HG03575 (cell line): ENCODE results near the gene ETS2.

ENCODE experiments used
- ATAC-seq: cut with Tn5 transposase; IDR thresholded peaks from one replicate; pipeline ENCODE4 v1.9.1; 2021; ENCODE audit not compliant: unreplicated experiment, insufficient number of reproducible peaks, low FRiP score; ENCODE audit errors: extremely low read depth

ETS2 gene

DNA sequence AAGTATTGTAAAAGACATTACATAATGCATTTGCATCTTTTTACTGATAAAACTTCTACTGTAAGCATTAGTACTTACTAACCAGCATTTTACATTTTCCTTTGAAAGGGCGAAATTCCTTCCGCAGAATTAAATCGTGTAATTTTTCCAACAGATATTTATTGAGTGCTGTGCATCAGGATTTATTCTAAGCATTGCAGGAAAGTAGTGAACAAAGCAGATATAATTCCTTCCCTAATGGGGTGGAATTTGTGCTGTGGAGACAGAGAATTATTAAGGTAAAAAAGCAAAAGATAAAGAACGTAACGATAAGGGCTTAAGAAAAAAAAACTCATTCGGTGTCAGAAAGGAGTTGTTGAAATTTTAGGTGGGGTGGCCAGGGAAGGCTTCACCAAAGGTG, 7.6 kb upstream of the ETS2 start:
- no peak for ATAC-seq

DNA sequence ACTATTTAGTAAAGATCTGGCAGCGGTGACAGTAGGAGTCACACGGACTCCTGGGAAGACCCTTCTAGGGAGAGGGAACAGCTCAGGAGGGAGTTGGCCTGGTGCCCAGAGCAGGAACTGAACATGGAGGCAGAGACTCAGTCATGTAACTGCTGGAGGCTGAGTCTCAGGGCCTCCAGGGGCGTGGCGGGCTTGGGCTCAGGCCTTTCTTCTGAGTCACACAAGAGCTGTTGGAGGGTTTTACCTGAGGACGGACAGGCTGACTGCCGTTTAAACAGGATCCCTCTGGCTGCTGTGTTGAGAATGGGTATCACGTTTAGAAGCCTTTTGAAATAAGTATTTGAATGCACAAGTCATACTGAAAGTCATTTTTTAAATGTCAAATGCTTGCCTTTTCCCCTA, 7.2 kb upstream of the ETS2 start:
- no peak for ATAC-seq

DNA sequence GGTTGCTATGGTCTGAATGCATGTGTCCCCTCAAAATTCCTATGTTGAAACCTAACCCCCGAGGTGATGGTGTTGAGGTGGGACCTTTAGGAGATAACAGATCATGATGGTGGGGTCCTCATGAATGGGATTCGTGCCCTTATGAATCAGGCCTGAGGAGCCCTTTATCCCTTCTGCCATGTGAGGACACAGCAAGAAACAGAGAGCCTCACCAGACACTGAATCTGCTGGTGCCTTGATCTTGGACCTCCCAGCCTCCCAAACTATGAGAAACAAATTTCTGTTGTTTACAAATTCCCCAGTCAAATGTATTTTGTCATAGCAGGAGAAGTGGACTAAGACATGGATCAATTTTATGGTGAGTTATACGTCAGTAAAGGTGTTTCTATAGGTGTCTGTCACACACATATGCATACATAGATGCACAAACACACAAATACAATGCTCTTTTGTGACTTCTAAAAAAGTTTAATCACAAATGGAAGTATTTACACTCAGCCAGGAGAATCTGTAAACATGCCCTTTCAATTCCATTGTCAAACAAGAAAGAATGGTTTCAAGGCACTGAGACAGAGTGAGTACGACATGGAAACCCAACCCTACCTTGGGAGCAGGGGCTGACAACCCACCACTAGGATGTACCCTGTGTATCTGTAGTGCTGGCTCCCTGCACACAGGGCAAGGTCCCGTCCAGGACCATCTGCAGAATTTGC, 5.5 kb upstream of the ETS2 start:
- no peak for ATAC-seq

DNA sequence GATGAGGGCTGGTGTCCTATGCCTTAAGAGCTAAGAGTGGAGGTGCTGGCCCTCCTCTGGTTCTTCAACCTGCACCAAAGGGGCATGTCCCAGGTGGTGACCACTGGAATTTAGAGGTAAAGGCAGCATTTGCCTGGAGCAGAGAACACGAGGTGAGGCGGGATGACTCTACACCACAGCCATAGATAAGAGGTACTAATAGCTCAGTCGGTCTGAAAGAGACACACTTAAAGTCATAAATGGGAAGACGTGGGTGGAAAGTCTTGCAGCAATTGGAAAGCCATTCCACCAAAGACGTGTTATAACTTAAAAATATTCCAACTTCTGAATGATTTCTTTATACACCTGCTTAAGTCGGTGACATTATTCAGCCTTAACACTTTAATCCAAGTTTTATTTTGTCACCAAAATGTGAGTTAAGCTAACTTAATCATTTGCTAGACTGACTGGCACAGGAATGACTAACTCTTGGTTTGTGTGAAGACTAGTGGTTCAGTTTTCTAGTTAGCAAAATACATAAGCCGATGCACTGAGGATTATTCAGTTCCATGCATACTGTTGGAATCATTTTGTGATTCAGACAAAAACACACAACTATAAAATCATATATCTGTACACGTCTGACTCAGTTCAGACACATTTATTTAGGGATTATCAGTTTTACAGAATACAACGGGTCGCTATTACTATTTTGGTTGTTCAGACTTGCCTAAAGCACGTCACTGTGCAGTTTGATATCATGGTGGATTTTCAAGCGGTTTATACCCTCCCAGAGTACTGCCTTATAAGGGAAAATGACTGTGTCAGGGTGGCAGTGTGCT, 4.6 kb upstream of the ETS2 start:
- no peak for ATAC-seq

DNA sequence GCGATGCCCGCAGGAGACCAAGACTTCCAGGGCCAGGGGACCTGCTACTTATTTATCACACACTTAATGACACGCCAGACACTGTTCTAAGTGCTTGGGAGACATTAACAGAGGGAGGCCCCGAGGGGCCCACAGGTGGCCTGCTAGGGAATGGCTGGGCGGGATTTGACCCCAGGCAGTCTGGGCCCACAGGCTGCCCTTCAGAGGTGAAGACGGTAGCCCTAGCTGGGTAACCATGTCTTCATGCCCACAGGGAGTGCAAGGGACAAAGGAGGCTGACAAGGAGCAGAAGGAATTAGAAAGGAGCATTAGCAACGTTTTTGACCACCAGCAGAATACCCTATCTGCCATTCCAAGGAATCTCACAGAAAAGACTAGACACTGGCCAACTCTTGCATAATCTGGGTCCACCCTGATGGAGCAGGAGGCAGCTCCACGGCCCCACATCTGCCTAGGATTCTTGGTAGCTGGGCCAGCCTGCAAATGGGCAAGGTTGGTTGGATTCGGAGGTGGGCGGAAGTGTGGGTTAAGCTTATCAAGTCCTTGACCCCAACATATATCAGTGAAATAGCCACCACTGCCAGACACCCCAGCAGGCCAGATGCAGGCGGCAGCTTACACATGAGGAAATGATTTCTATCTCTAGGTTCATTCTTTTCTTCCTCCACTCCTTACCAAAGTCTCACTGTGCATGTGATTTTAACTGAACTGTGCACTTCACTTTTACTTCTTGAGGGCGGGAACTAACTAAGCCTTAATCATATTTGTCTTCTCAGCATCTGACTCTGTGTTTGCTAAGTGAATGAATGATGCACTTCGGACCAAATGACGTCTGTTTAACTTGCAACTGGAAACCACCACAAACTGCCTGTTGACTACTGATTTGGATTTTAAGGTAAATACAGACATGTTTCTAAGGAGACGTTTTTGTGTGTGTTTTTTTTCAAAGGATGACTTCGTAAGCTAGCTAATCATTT, 3.4 kb upstream of the ETS2 start:
- ATAC-seq: no peak

DNA sequence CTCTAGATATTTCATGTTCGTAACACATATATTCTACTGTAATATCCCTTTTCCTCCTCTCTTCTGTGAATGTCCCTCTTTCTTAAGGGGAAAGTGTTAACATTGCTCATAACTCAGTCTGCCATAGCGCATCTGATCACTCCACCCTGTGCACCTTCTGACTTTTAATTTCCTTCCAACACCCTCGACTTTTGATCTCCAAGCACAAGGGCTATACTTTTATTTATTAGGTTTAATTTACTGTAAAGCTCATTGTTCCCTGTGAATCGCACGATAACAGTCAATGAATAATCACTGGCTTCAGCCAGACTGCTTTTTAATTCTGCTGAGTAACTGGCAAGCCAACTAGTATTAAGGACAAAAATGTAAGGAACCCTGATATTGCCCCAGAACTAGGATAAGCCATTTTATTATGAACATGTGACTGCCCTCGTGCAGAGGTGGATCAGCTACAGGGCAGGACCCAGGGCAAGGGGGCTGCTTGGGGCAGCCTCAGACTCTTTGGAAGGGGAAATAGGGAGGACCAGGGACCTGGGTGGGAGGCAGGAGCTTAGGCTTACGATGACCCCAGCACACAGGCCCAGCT, 2.6 kb upstream of the ETS2 start:
- no peak for ATAC-seq

DNA sequence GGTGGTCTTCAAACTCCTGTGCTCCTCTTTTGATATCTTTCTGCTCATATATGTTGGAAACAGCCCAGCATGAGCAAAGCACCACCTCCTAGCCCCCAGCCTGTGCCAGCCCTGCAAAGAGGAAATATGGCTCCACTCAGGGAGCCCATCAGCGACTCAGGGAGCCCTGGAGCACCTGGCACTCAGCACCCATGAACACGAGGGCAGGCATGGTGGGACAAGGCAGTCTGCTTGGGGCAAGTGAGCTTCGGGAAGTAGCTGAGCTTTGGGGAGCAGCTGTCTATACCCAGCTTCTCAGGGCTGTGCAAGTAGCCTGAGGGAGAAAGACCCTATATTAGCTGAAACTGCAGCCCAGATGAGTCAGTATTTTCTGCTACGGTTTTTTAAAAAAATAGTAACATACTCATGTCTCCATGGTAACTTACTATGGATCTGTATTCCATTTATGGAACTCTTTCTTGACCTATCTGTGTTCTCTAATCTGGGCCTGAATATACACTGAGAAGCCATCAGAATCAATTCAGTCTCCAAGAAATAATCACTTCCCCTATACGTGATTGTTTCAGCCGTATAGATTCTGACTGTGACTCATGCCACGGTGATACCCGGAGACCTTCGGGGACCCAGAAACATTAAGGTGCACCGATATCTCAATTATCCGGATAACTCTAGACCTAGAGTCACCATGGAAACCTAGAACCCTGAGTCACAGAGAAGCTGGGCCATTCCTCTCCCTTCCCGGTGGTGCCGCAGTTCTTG, 1.5 kb upstream of the ETS2 start:
- ATAC-seq: no peak

DNA sequence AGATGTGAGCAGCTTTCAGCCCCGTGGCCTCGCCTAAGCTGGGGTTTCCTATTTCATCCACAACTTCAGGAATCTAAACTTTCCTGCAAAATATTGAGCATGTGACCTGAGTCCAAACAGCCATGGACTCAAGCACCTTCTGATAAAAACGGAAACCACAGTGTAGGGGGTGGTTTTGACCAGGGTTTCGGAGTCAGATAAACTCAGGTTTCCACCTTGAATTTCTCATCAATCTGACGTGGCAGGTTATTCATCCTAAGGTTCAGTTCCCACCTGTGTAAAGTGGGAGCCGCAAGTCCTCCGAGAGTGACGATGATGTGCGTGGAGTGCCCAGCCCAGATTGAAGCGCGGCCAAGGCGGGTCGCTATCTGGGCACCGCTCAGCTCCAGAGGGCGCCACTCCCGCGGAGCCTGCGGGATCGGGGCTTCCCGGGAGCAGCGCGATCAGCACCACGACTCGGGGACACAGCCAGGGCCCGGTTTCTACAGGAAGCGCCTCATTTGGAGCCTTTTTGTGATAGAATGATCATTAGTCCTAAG, 871 bp upstream of the ETS2 start:
- ATAC-seq: no peak

DNA sequence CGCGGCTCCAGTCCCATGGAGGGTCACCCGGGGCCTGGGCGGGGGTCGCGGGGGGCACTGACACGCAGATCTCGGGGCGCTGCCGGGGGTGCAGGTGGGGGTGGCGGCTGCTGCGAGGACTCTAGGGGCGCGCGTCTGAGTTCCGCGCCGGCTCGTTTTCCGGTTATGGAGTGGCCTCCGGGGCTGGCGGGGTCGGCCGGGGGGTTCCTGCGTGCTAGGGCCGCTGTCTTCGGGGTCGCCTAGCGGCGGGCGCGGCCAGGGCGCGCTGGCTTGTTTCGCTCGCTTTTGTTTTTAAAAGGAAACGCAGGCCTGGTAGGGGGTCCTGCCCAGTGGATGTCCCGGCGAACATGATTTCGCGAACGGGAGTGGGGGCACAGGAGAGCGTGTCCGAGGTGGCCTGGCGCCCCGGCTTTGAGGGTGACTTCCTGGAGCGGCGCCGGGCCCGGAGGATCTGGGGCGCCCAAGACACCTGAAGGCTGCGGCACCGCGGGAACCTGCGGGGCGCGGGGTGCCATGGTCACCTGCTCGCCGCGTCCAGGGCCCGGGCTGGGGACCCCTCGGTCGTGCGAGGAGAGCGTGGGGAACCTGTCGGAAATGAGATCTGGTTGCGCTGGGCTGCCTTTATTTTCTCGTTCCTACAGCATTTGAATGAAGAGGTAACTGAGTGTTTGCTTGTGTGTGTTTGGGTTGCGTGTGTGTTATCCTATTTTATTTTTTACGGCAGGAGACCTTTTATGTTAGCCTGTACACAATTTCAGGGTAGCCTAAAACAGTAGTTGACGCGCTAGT, 618 bp downstream of the ETS2 start:
- no peak for ATAC-seq

DNA sequence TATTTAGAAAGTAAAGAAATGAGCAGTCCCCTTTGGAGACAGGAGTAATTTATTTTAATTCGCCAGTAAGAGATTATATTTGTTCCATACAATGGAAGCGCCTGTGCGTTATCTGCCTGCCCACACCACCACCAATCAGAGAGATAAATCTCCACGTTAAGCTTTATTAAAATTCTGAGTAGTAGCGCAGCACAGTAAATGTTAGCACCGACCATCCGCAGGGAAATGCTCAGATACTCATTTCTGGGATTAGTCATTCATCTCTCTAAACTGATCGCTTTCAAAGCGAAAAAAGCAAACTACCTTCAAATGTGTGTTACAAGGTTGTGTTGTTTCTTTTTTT, 1.2 kb downstream of the ETS2 start:
- no peak for ATAC-seq

DNA sequence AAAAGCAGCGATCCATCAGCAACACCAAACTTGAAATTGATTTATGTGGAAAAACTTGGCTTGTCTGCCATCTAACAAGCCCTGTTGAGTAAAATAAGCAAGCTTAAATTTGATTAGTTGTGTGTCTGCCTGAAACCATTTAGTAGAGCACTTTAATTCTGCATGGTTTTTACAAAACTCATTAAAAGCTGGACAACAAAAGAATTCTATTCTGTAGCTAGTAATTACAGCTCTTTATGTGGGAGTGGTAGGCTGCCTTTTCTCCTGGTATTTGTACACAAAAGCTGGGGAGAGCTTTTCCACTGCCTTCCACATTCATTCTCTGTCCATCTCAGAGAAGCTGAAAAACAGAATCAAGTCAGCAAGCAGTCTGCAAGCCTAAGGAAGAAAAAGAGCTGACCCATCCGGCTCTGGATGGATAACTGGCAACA, 1.7 kb downstream of the ETS2 start:
- ATAC-seq: no peak

DNA sequence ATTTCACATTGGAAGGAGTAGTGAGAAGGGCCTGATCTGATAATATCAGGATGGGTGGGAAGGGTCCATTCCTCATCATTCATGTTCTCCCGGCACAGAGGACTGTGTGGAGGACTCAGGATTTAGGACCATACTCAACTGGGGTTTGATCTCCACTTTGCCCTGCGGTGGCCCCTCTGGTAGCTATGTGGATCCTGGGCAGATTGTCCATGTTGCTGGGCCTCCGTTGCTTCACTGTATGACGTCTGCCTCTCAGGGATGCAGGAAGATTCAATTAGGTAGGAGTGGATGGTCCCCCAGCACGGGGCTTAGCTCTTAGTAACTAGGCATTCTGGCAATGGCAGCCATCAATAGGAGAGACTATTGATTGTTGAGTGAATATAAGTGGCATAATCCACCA, 2.3 kb downstream of the ETS2 start:
- ATAC-seq: no peak

DNA sequence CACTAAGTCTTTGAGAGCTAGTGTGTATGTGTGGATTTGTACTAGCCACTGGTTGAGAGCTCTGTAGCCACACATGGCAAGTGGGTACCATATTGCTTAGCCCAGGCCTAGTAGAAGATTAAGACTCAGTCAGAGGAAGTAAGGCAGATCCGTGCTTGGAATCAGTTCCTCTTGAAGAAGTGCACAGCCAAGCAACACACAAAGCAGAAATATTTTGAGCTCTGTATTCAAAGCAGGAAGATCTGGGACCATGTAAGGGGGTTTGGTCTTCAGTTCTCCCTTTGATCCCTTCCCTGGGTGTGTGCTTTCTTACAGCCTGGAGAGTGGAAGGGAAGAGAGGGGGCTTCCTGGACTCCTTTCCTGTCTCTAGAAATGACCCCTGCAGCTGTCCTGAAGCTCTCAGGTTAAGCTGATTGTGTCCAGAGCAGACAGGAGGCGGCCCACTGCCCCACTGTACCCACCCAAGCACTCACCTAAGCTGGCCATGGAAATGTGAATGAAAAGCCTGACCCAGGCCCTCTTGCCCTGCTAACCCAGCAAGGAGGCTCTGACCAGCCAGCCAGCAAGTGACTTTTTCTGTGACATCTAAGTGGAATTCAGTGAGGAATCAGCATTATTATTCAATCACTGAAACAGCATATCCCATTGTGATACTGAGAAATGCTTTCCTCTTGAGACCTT, 3.6 kb downstream of the ETS2 start:
- no peak for ATAC-seq

DNA sequence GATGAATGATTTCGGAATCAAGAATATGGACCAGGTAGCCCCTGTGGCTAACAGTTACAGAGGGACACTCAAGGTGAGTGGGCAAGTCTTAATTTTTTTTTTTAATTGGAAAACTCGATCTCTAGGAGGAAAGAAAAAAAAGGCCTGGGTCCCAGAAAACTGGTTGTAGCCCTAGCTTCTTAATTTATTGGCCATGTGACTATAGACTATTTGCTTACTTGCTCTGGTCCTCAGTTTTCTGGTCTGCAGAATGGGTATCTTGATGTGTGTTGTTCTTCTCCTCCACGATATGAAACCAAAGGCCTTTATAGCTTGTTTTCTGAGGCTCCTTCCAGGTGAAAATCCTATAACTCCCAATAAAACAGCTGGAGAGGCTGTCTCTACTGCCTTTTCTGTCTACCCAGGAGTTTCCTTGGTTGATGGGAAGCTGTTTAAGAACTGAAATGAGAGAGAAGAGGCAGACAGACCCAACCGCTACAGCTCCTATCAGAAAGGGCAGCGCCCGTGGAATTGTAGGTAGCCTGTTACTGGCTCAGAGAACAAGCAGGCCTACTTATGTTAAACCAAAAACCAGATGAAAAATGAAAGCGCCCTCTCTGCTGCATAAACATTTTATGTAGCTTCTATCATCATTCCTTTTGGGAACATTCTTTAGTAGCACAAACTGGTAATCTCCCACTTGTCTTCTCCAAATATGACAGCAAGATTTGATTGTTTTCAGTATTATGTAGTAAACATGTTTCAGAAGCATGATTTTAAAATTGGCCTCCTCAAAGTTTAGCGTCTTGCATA, 4.5 kb downstream of the ETS2 start:
- no peak for ATAC-seq

DNA sequence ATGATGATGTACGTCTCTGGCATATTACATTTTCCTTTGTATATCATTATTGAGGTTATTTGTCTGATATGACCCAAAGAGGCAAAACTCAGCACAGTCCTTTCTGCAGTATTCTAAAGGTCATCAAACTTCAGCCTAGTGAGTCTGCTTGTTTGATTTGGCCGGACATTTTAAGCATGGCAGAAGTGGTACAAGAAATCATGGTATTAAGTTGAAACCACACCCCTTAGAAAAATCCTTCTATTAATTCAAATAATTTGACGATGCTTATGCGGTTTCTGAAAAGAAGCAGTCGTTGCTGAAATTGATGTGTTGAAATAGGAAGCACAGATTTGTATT, 5.1 kb downstream of the ETS2 start:
- no peak for ATAC-seq

DNA sequence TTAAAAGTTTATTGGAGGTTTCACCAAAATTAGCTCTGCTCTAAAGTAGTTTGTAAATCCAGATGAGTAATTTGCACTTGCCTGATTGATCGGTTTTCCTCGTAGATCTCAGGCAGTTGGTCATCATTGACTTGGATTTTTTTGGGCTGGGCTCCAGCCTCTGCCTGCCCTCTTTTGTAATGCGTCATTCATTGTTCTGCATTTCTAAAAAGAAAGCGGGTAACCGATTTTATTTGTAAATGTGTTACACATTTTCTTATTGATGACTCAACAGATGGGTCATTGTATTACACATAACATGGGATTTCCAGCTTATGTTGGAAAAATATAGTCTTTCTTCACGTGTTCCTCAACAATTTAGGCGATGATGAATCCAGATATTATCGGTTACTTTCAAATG, 5.5 kb downstream of the ETS2 start:
- ATAC-seq: no peak
